ENCODE results near the gene LMNTD2.

GRCh38 chr11:520428-521176, 39.9 kb downstream of the LMNTD2 start:
- TF ChIP-seq CTCF (CRISPR knock-in tag; IDR thresholded peaks at IDR 0.05) (peak; percentile 83), ZNF547 (CRISPR knock-in tag; IDR thresholded peaks at IDR 0.05) (no peak), AGO2 (optimal IDR thresholded peaks at IDR 0.05; ENCODE audit: low read depth, low read length) (no peak), MAX (IDR thresholded peaks at IDR 0.05) (0 out of 2 replicates have a peak, but pooled peaks have one; percentile 24), ZNF704 (CRISPR knock-in tag; IDR thresholded peaks at IDR 0.05; ENCODE audit: borderline replicate concordance) (no peak), MAZ (IDR thresholded peaks at IDR 0.05; ENCODE audit: borderline replicate concordance, low read depth, low read length) (no peak), MAZ (CRISPR knock-in tag; IDR thresholded peaks at IDR 0.05; ENCODE audit: low read depth) (no peak), ADNP (CRISPR knock-in tag; IDR thresholded peaks at IDR 0.05) (peak; percentile 48; the same call in 1 of the 2 replicates), ISX (CRISPR knock-in tag; conservative IDR thresholded peaks at IDR 0.05) (no peak), EZH2 (conservative IDR thresholded peaks at IDR 0.05; ENCODE audit: low read depth, low read length) (no peak), ELK4 (CRISPR knock-in tag; IDR thresholded peaks at IDR 0.05; ENCODE audit: borderline replicate concordance) (no peak), RELA (CRISPR knock-in tag; IDR thresholded peaks at IDR 0.05) (no peak), KIAA2018 (CRISPR knock-in tag; IDR thresholded peaks at IDR 0.05; ENCODE audit: borderline replicate concordance) (no peak), CREB1 (IDR thresholded peaks at IDR 0.05) (no peak), CREB1 (CRISPR knock-in tag; IDR thresholded peaks at IDR 0.05) (no peak), GABPB1 (CRISPR knock-in tag; IDR thresholded peaks at IDR 0.05) (0 out of 2 replicates have a peak, but pooled peaks have one; percentile 22)

Data from HepG2 (cell line).